GM23338 (cell line): Measurements from ENCODE around the gene MYO16. TPM values are rescaled to one million over a fixed set of nuclear protein-coding genes. Genes with fewer than 3 reads are reported as not detected.

Experiments used
- ATAC-seq: fragments of 200-7000 bp; cut with Tn5 transposase; 3 replicates; pipeline ENCODE4 v1.9.1; 2020
- DNase-seq: peaks from one replicate; pipeline ENCODE4 v3.0.0-alpha.2; 2015; ENCODE audit warnings: low spot score
- H2AFZ ChIP-seq: fragments of 200-600 bp; sonication (generic); 2 replicates; pipeline ENCODE4 v1.8.0; 2016; ENCODE audit warnings: antibody characterized with exemption, mild to moderate bottlenecking, moderate library complexity
- H3F3A ChIP-seq: fragments of 200-600 bp; sonication (generic); replicated peaks from 2 replicates; pipeline ENCODE4 v1.8.0; 2017; ENCODE audit warnings: antibody characterized with exemption, mixed run types, low read depth
- H3K27ac ChIP-seq: fragments of 200-600 bp; sonication (generic); 2 replicates; pipeline ENCODE4 v1.6.1; 2016; ENCODE audit warnings: low read depth
- H3K27me3 ChIP-seq: fragments of 200-600 bp; sonication (generic); 2 replicates; pipeline ENCODE4 v1.8.0; 2016; ENCODE audit warnings: mild to moderate bottlenecking, mixed run types, moderate library complexity; ENCODE audit not compliant: insufficient read depth
- H3K36me3 ChIP-seq: fragments of 200-600 bp; sonication (generic); 2 replicates; pipeline ENCODE4 v1.8.0; 2016; ENCODE audit warnings: mild to moderate bottlenecking; ENCODE audit not compliant: insufficient read depth
- H3K4me1 ChIP-seq: fragments of 200-600 bp; sonication (generic); 2 replicates; pipeline ENCODE4 v1.8.0; 2016; ENCODE audit warnings: mild to moderate bottlenecking, moderate library complexity; ENCODE audit not compliant: insufficient read depth
- H3K4me2 ChIP-seq: fragments of 200-600 bp; sonication (generic); 2 replicates; pipeline ENCODE4 v1.7.1; 2017; ENCODE audit warnings: mixed run types
- H3K4me3 ChIP-seq: fragments of 200-600 bp; sonication (generic); 2 replicates; pipeline ENCODE4 v1.6.1; 2016; ENCODE audit warnings: mixed run types
- H3K79me2 ChIP-seq: fragments of 200-600 bp; sonication (generic); replicated peaks from 2 replicates; pipeline ENCODE4 v1.8.0; 2017; ENCODE audit warnings: mild to moderate bottlenecking; ENCODE audit not compliant: insufficient read depth
- H3K9me2 ChIP-seq: fragments of 200-600 bp; sonication (generic); 2 replicates; pipeline ENCODE4 v1.8.0; 2017; ENCODE audit not compliant: insufficient read depth
- H4K20me1 ChIP-seq: fragments of 200-600 bp; sonication (generic); replicated peaks from 2 replicates; pipeline ENCODE4 v1.8.0; 2017; ENCODE audit warnings: mild to moderate bottlenecking; ENCODE audit not compliant: insufficient read depth
- H3K27ac Mint-ChIP-seq: 2 replicates; pipeline ENCODE4 v1.8.0; 2020; ENCODE audit warnings: inconsistent platforms, mild to moderate bottlenecking, moderate library complexity, mixed read lengths
- H3K27me3 Mint-ChIP-seq: 3 replicates; pipeline ENCODE4 v1.8.0; 2022; ENCODE audit warnings: low read depth, mild to moderate bottlenecking, moderate library complexity, mixed read lengths, inconsistent platforms; ENCODE audit not compliant: insufficient read depth, poor library complexity
- H3K36me3 Mint-ChIP-seq: 3 replicates; pipeline ENCODE4 v1.8.0; 2021; ENCODE audit warnings: low read depth, mild to moderate bottlenecking, inconsistent platforms, moderate library complexity, mixed read lengths
- H3K4me1 Mint-ChIP-seq: 3 replicates; pipeline ENCODE4 v1.8.0; 2020; ENCODE audit warnings: mild to moderate bottlenecking, inconsistent platforms, mixed read lengths
- H3K4me3 Mint-ChIP-seq: 3 replicates; pipeline ENCODE4 v1.8.0; 2021; ENCODE audit warnings: moderate library complexity, mild to moderate bottlenecking, inconsistent platforms, mixed read lengths
- H3K9me3 Mint-ChIP-seq: 3 replicates; pipeline ENCODE4 v1.8.0; 2020; ENCODE audit warnings: moderate library complexity, mild to moderate bottlenecking, inconsistent platforms, mixed read lengths
- CREB1 ChIP-seq: fragments of 250-450 bp; sonication (Bioruptor Pico); IDR thresholded peaks from 2 replicates; pipeline ENCODE4 v1.5.0; 2020; ENCODE audit warnings: low read depth, mild to moderate bottlenecking, moderate library complexity
- CTCF ChIP-seq, 2 experiments: fragments of 200-600 bp in 1 of 2; sonication (generic) in 1 of 2; conservative IDR thresholded peaks; 2 replicates each; pipeline versions ENCODE4 v1.5.1 to v1.6.1; 2016 to 2017; ENCODE audit warnings: antibody characterized with exemption in 2 of 2, low read depth in 2 of 2, mild to moderate bottlenecking in 2 of 2, moderate library complexity in 1 of 2
- EZH2phosphoT487 ChIP-seq: fragments of 200-600 bp; sonication (generic); IDR thresholded peaks from one replicate; pipeline ENCODE4 v1.8.1; 2018; ENCODE audit warnings: antibody characterized with exemption; ENCODE audit not compliant: unreplicated experiment
- POLR2AphosphoS5 ChIP-seq: IDR thresholded peaks from 2 replicates; pipeline ENCODE4 v1.6.1; 2016; ENCODE audit warnings: antibody characterized with exemption, low read depth
- REST ChIP-seq: IDR thresholded peaks from one replicate; pipeline ENCODE4 v1.6.1; 2018; ENCODE audit warnings: antibody characterized with exemption; ENCODE audit not compliant: unreplicated experiment
- ZNF331 ChIP-seq: fragments of 250-450 bp; sonication (Bioruptor Pico); IDR thresholded peaks from 2 replicates; pipeline ENCODE4 v1.5.0; 2020; ENCODE audit warnings: low read depth, mild to moderate bottlenecking, moderate library complexity
- polyA plus RNA-seq: library from polyadenylated mRNA; unstranded; fragments of >200 nt; fragmentation: Nextera tagmentation; extraction: Ambion mirVana; gene quantifications from 2 replicates; pipeline ENCODE4 v1.2.1, GENCODE V29; 2016
- total RNA-seq: library from RNA; depleted of rRNA; stranded (reverse); fragments of >200 nt; shearing (Covaris generic); gene quantifications from 2 replicates; pipeline ENCODE4 v1.2.3, GENCODE V29; 2014
- TF ChIP-seq, protein P1 (sequence below): IDR thresholded peaks from 2 replicates; pipeline ENCODE4 v1.6.1; 2016; ENCODE audit warnings: antibody characterized with exemption
- TF ChIP-seq, protein P2 (sequence below): fragments of 250-450 bp; sonication (Bioruptor Pico); IDR thresholded peaks from 2 replicates; pipeline ENCODE4 v1.5.0; 2020; ENCODE audit warnings: mild to moderate bottlenecking, moderate library complexity

Gene MYO16
- total and polyA plus RNA-seq, 2 experiments from 2014 or later = 0.10 to 0.13 TPM

GRCh38 chr13:108743522-108743921 is 114.1 kb downstream of the MYO16 start (continued):
- TF ChIP-seq REST (no peak), EZH2phosphoT487 (no peak), CREB1 (CRISPR knock-in tag) (no peak), ZNF331 (no peak)
- TF ChIP-seq, protein P1, sequence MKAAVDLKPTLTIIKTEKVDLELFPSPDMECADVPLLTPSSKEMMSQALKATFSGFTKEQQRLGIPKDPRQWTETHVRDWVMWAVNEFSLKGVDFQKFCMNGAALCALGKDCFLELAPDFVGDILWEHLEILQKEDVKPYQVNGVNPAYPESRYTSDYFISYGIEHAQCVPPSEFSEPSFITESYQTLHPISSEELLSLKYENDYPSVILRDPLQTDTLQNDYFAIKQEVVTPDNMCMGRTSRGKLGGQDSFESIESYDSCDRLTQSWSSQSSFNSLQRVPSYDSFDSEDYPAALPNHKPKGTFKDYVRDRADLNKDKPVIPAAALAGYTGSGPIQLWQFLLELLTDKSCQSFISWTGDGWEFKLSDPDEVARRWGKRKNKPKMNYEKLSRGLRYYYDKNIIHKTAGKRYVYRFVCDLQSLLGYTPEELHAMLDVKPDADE = no peak

GRCh38 chr13:108747843-108748242 is 118.4 kb downstream of the MYO16 start:
- no peaks in the 10 kb centered on the region for H3K36me3 ChIP-seq
- H3K9me3 Mint-ChIP-seq = no peaks in the 10 kb centered on the region
- H3K27me3 Mint-ChIP-seq = no peaks in the 10 kb centered on the region
- no peaks in the 10 kb centered on the region for H4K20me1 ChIP-seq
- ATAC-seq (no peak), DNase-seq (no peak)
- no peaks in the 10 kb centered on the region for H3K27me3 ChIP-seq
- no peaks in the 10 kb centered on the region for H3K9me2 ChIP-seq
- no peaks in the 10 kb centered on the region for H3K79me2 ChIP-seq
- no peak overlapping the region for H2AFZ ChIP-seq
- peaks cover 4% of the 10 kb centered on the region; the same call in 2 of the 3 replicates for H3K4me1 Mint-ChIP-seq
- no peak overlapping the region for H3K27ac Mint-ChIP-seq
- TF ChIP-seq CTCF (conservative IDR thresholded peaks at IDR 0.05; ENCODE audit: low read depth in 2 of 2) (no peak), REST (no peak), EZH2phosphoT487 (no peak), CREB1 (CRISPR knock-in tag) (no peak), POLR2AphosphoS5 (no peak)
- TF ChIP-seq, protein P2, sequence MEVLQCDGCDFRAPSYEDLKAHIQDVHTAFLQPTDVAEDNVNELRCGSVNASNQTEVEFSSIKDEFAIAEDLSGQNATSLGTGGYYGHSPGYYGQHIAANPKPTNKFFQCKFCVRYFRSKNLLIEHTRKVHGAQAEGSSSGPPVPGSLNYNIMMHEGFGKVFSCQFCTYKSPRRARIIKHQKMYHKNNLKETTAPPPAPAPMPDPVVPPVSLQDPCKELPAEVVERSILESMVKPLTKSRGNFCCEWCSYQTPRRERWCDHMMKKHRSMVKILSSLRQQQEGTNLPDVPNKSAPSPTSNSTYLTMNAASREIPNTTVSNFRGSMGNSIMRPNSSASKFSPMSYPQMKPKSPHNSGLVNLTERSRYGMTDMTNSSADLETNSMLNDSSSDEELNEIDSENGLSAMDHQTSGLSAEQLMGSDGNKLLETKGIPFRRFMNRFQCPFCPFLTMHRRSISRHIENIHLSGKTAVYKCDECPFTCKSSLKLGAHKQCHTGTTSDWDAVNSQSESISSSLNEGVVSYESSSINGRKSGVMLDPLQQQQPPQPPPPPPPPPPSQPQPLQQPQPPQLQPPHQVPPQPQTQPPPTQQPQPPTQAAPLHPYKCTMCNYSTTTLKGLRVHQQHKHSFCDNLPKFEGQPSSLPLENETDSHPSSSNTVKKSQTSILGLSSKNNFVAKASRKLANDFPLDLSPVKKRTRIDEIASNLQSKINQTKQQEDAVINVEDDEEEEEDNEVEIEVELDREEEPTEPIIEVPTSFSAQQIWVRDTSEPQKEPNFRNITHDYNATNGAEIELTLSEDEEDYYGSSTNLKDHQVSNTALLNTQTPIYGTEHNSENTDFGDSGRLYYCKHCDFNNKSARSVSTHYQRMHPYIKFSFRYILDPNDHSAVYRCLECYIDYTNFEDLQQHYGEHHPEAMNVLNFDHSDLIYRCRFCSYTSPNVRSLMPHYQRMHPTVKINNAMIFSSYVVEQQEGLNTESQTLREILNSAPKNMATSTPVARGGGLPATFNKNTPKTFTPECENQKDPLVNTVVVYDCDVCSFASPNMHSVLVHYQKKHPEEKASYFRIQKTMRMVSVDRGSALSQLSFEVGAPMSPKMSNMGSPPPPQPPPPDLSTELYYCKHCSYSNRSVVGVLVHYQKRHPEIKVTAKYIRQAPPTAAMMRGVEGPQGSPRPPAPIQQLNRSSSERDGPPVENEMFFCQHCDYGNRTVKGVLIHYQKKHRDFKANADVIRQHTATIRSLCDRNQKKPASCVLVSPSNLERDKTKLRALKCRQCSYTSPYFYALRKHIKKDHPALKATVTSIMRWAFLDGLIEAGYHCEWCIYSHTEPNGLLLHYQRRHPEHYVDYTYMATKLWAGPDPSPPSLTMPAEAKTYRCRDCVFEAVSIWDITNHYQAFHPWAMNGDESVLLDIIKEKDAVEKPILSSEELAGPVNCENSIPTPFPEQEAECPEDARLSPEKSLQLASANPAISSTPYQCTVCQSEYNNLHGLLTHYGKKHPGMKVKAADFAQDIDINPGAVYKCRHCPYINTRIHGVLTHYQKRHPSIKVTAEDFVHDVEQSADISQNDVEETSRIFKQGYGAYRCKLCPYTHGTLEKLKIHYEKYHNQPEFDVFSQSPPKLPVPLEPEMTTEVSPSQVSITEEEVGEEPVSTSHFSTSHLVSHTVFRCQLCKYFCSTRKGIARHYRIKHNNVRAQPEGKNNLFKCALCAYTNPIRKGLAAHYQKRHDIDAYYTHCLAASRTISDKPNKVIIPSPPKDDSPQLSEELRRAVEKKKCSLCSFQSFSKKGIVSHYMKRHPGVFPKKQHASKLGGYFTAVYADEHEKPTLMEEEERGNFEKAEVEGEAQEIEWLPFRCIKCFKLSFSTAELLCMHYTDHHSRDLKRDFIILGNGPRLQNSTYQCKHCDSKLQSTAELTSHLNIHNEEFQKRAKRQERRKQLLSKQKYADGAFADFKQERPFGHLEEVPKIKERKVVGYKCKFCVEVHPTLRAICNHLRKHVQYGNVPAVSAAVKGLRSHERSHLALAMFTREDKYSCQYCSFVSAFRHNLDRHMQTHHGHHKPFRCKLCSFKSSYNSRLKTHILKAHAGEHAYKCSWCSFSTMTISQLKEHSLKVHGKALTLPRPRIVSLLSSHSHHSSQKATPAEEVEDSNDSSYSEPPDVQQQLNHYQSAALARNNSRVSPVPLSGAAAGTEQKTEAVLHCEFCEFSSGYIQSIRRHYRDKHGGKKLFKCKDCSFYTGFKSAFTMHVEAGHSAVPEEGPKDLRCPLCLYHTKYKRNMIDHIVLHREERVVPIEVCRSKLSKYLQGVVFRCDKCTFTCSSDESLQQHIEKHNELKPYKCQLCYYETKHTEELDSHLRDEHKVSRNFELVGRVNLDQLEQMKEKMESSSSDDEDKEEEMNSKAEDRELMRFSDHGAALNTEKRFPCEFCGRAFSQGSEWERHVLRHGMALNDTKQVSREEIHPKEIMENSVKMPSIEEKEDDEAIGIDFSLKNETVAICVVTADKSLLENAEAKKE (CRISPR knock-in tag) = no peak
- no peak overlapping the region for H3K4me2 ChIP-seq
- no peak overlapping the region for H3K4me3 Mint-ChIP-seq
- no peak overlapping the region for H3K27ac ChIP-seq
- peaks cover 5% of the 10 kb centered on the region; the same call in 1 of the 2 replicates for H3K4me1 ChIP-seq
- H3K36me3 Mint-ChIP-seq = no peaks in the 10 kb centered on the region
- no peak overlapping the region for H3K4me3 ChIP-seq
- no peaks in the 10 kb centered on the region for H3F3A ChIP-seq
